HepG2 (cell line): ENCODE measurements around the gene CD58. TPM values are rescaled to one million over a fixed set of nuclear protein-coding genes. Genes with fewer than 3 reads are reported as not detected.

ENCODE experiments used
- CEBPG ChIP-seq: IDR thresholded peaks from 2 replicates; pipeline ENCODE4 v1.6.1; 2016
- CREB1 ChIP-seq, 2 experiments: fragments of 450-650 bp in 1 of 2; IDR thresholded peaks; 2 replicates each; pipeline ENCODE4 v1.6.1; 2016 to 2017; ENCODE audit warnings: control low read depth in 1 of 2, mild to moderate bottlenecking in 1 of 2, missing compliant biosample characterization in 1 of 2, missing genetic modification characterization in 1 of 2
- CREM ChIP-seq, 2 experiments: sonication (generic) in 1 of 2; formaldehyde crosslinking in 1 of 2; IDR thresholded peaks; 2 replicates each; pipeline versions ENCODE4 v1.4.0 to v1.6.1; 2016 to 2020; ENCODE audit warnings: antibody characterized with exemption in 1 of 2, mild to moderate bottlenecking in 1 of 2, missing genetic modification reagents in 1 of 2
- FOSL1 ChIP-seq: sonication (generic); formaldehyde crosslinking; IDR thresholded peaks from 2 replicates; pipeline ENCODE4 v1.9.0; 2021; ENCODE audit warnings: missing genetic modification reagents, borderline replicate concordance
- HOXA3 ChIP-seq: sonication (generic); formaldehyde crosslinking; IDR thresholded peaks from 2 replicates; pipeline ENCODE4 v1.5.0; 2020; ENCODE audit warnings: missing genetic modification reagents
- IRF2 ChIP-seq: IDR thresholded peaks from 2 replicates; pipeline ENCODE4 v1.6.1; 2018; ENCODE audit warnings: missing genetic modification reagents, missing compliant biosample characterization
- JUN ChIP-seq: sonication (generic); formaldehyde crosslinking; IDR thresholded peaks from 2 replicates; pipeline ENCODE4 v1.4.0; 2020; ENCODE audit warnings: mild to moderate bottlenecking, missing genetic modification reagents
- JUND ChIP-seq: sonication (generic); formaldehyde crosslinking; IDR thresholded peaks from 2 replicates; pipeline ENCODE4 v1.8.0; 2022; ENCODE audit warnings: mild to moderate bottlenecking, missing genetic modification reagents
- KMT2A ChIP-seq: sonication (generic); formaldehyde crosslinking; IDR thresholded peaks from 2 replicates; pipeline ENCODE4 v1.4.0; 2020; ENCODE audit warnings: missing genetic modification reagents
- MTF1 ChIP-seq: sonication (generic); formaldehyde crosslinking; IDR thresholded peaks from 2 replicates; pipeline ENCODE4 v1.5.0; 2020; ENCODE audit warnings: missing genetic modification reagents
- PHF5A ChIP-seq: IDR thresholded peaks from one replicate; pipeline ENCODE4 v1.6.1; 2018; ENCODE audit warnings: low read depth, missing genetic modification reagents; ENCODE audit not compliant: unreplicated experiment
- RXRB ChIP-seq: IDR thresholded peaks from 2 replicates; pipeline ENCODE4 v1.6.1; 2016; ENCODE audit warnings: borderline replicate concordance, missing genetic modification reagents, missing compliant biosample characterization
- YEATS2 ChIP-seq: sonication (generic); formaldehyde crosslinking; IDR thresholded peaks from 2 replicates; pipeline ENCODE4 v1.4.0; 2020; ENCODE audit warnings: missing genetic modification reagents, borderline replicate concordance
- ZNF354B ChIP-seq: sonication (generic); formaldehyde crosslinking; IDR thresholded peaks from 2 replicates; pipeline ENCODE4 v1.8.0; 2022; ENCODE audit warnings: mild to moderate bottlenecking, missing genetic modification reagents
- polyA plus RNA-seq, 8 experiments: library from polyadenylated mRNA; depleted of rRNA in 3 of 8; stranded (reverse) in 7 of 8; unstranded in 1 of 8; fragments of >200 nt; fragmentation: Illumina TruSeq in 4 of 8; extraction: Trizol in 4 of 8; gene quantifications; 2 replicates each; pipeline versions ENCODE4 v1.2.1 to v1.2.3, GENCODE V29; 2011 to 2016; ENCODE audit warnings: low read depth in 4 of 8, missing spikeins in 1 of 8, mixed read lengths in 1 of 8; ENCODE audit not compliant: insufficient read depth in 1 of 8
- total RNA-seq, 5 experiments: library from RNA; depleted of rRNA; stranded (reverse); fragments of >200 nt; fragmentation: Illumina TruSeq; extraction: Trizol; gene quantifications; 2 replicates each; pipeline ENCODE4 v1.2.3, GENCODE V29; 2016; ENCODE audit warnings: low read depth in 1 of 5
- TF ChIP-seq, protein P1 (sequence below): sonication (generic); formaldehyde crosslinking; conservative IDR thresholded peaks from 2 replicates; pipeline ENCODE4 v1.4.0; 2020; ENCODE audit warnings: mild to moderate bottlenecking, missing genetic modification reagents, moderate library complexity
- TF ChIP-seq, protein P2 (sequence below): sonication (generic); IDR thresholded peaks from 2 replicates; pipeline ENCODE4 v1.6.1; 2016; ENCODE audit warnings: low read depth, borderline replicate concordance
- TF ChIP-seq, protein P3 (sequence below): sonication (generic); formaldehyde crosslinking; IDR thresholded peaks from 2 replicates; pipeline ENCODE4 v1.4.0; 2020; ENCODE audit warnings: missing genetic modification reagents, borderline replicate concordance
- TF ChIP-seq, protein P4 (sequence below): IDR thresholded peaks from 2 replicates; pipeline ENCODE4 v1.6.1; 2016
- TF ChIP-seq, protein P5 (sequence below): IDR thresholded peaks from 2 replicates; pipeline ENCODE4 v1.6.1; 2016; ENCODE audit warnings: mild to moderate bottlenecking

The CD58 gene
- total and polyA plus RNA-seq, 2 of the 13 experiments (the other 11 are each of a cell fraction or from before 2014, with no cell fraction given) = 9.4 to 13.5 TPM

DNA sequence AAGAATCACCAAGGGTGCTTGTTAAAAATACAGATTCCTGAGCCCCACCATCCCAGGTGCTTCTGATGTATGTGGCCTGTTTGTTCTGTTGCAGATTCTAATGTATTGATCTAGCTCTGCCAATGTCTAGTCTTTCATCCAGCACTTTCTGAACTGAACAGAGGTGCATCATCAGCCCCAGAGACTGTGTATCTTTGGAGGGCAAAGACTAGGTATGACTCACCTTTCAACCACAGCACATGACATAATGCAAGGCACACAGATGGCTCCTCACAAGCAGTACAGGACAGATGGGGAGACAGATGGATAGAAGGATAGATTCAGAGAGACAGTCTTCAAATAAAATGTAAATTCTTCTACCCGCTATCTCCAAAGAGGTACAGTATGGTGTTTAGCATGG lies 32.3 kb downstream of the CD58 start (continued):
- TF ChIP-seq RXRB = peak; percentile 57; the same call in 1 of the 2 replicates
- TF ChIP-seq IRF2 (CRISPR knock-in tag) = 0 out of 2 replicates have a peak, but pooled peaks have one; percentile 15
- TF ChIP-seq, protein P1, sequence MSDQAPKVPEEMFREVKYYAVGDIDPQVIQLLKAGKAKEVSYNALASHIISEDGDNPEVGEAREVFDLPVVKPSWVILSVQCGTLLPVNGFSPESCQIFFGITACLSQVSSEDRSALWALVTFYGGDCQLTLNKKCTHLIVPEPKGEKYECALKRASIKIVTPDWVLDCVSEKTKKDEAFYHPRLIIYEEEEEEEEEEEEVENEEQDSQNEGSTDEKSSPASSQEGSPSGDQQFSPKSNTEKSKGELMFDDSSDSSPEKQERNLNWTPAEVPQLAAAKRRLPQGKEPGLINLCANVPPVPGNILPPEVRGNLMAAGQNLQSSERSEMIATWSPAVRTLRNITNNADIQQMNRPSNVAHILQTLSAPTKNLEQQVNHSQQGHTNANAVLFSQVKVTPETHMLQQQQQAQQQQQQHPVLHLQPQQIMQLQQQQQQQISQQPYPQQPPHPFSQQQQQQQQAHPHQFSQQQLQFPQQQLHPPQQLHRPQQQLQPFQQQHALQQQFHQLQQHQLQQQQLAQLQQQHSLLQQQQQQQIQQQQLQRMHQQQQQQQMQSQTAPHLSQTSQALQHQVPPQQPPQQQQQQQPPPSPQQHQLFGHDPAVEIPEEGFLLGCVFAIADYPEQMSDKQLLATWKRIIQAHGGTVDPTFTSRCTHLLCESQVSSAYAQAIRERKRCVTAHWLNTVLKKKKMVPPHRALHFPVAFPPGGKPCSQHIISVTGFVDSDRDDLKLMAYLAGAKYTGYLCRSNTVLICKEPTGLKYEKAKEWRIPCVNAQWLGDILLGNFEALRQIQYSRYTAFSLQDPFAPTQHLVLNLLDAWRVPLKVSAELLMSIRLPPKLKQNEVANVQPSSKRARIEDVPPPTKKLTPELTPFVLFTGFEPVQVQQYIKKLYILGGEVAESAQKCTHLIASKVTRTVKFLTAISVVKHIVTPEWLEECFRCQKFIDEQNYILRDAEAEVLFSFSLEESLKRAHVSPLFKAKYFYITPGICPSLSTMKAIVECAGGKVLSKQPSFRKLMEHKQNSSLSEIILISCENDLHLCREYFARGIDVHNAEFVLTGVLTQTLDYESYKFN (CRISPR knock-in tag) = peak; percentile 62
- TF ChIP-seq HOXA3 (CRISPR knock-in tag) = peak; percentile 28; the same call in 1 of the 2 replicates
- TF ChIP-seq, protein P2, sequence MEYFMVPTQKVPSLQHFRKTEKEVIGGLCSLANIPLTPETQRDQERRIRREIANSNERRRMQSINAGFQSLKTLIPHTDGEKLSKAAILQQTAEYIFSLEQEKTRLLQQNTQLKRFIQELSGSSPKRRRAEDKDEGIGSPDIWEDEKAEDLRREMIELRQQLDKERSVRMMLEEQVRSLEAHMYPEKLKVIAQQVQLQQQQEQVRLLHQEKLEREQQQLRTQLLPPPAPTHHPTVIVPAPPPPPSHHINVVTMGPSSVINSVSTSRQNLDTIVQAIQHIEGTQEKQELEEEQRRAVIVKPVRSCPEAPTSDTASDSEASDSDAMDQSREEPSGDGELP = 0 out of 2 replicates have a peak, but pooled peaks have one; percentile 16
- TF ChIP-seq, protein P3, sequence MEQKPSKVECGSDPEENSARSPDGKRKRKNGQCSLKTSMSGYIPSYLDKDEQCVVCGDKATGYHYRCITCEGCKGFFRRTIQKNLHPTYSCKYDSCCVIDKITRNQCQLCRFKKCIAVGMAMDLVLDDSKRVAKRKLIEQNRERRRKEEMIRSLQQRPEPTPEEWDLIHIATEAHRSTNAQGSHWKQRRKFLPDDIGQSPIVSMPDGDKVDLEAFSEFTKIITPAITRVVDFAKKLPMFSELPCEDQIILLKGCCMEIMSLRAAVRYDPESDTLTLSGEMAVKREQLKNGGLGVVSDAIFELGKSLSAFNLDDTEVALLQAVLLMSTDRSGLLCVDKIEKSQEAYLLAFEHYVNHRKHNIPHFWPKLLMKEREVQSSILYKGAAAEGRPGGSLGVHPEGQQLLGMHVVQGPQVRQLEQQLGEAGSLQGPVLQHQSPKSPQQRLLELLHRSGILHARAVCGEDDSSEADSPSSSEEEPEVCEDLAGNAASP = no peak
- TF ChIP-seq, protein P4, sequence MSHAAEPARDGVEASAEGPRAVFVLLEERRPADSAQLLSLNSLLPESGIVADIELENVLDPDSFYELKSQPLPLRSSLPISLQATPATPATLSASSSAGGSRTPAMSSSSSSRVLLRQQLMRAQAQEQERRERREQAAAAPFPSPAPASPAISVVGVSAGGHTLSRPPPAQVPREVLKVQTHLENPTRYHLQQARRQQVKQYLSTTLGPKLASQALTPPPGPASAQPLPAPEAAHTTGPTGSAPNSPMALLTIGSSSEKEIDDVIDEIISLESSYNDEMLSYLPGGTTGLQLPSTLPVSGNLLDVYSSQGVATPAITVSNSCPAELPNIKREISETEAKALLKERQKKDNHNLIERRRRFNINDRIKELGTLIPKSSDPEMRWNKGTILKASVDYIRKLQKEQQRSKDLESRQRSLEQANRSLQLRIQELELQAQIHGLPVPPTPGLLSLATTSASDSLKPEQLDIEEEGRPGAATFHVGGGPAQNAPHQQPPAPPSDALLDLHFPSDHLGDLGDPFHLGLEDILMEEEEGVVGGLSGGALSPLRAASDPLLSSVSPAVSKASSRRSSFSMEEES (CRISPR knock-in tag) = peak; percentile 65; the same call in 1 of the 2 replicates
- peak; percentile 86 for TF ChIP-seq FOSL1
- TF ChIP-seq, protein P5, sequence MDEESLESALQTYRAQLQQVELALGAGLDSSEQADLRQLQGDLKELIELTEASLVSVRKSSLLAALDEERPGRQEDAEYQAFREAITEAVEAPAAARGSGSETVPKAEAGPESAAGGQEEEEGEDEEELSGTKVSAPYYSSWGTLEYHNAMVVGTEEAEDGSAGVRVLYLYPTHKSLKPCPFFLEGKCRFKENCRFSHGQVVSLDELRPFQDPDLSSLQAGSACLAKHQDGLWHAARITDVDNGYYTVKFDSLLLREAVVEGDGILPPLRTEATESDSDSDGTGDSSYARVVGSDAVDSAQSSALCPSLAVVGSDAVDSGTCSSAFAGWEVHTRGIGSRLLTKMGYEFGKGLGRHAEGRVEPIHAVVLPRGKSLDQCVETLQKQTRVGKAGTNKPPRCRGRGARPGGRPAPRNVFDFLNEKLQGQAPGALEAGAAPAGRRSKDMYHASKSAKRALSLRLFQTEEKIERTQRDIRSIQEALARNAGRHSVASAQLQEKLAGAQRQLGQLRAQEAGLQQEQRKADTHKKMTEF (CRISPR knock-in tag) = no peak
- peak; percentile 56 for TF ChIP-seq CREB1 (IDR thresholded peaks at IDR 0.05)
- peak; percentile 63 for TF ChIP-seq CREB1 (CRISPR knock-in tag; IDR thresholded peaks at IDR 0.05)
- TF ChIP-seq YEATS2 (CRISPR knock-in tag) = peak; percentile 60; the same call in 1 of the 2 replicates
- TF ChIP-seq CREM (IDR thresholded peaks at IDR 0.05) = 0 out of 2 replicates have a peak, but pooled peaks have one; percentile 31
- TF ChIP-seq CREM (CRISPR knock-in tag; IDR thresholded peaks at IDR 0.05) = no peak
- TF ChIP-seq CEBPG (CRISPR knock-in tag) = 0 out of 2 replicates have a peak, but pooled peaks have one; percentile 47
- no peak for TF ChIP-seq KMT2A (CRISPR knock-in tag)
- peak; percentile 92 for TF ChIP-seq JUND (CRISPR knock-in tag)
- TF ChIP-seq JUN (CRISPR knock-in tag) = peak; percentile 89; the same call in 1 of the 2 replicates
- TF ChIP-seq PHF5A (CRISPR knock-in tag) = no peak
- no peak for TF ChIP-seq MTF1 (CRISPR knock-in tag)
- TF ChIP-seq ZNF354B (CRISPR knock-in tag) = no peak
